Measurements from ENCODE around the gene KPTN.

KPTN gene

DNA sequence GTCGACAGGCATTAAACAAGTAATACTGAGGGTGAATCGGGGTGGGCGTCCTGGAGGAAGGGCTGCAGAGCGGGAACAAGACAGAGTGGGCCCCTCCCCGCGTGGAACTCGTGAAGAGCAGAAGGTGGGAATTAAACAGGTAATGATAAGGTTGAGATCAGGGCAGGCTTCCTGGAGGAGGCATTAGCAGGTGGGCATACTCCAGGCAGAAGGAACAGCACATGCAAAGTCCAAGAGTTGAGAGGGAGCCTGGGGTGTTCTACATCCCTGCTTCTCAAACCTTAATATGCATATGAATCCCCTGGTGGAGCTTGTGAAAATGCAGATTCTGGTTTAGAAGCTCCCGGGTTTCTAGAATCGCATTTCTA, 35.7 kb downstream of the KPTN start:
- Histone ChIP-seq H3K36me3 (no peaks in the 10 kb centered on the region), H3K9me3 (peaks cover 6% of the 10 kb centered on the region), H3K4me3 (ENCODE audit: low read depth in 1 of 2, low read length in 1 of 2) (no peak overlapping the region), H3K27ac (no peak overlapping the region), H3K4me1 (ENCODE audit: control insufficient read depth in 1 of 2, insufficient read depth in 1 of 2, low read depth in 1 of 2, low read length in 1 of 2) (peaks cover 6 to 10% of the 10 kb centered on the region in 2 experiments), H3K27me3 (peaks cover 99% of the 10 kb centered on the region)
- TF ChIP-seq, protein P1, sequence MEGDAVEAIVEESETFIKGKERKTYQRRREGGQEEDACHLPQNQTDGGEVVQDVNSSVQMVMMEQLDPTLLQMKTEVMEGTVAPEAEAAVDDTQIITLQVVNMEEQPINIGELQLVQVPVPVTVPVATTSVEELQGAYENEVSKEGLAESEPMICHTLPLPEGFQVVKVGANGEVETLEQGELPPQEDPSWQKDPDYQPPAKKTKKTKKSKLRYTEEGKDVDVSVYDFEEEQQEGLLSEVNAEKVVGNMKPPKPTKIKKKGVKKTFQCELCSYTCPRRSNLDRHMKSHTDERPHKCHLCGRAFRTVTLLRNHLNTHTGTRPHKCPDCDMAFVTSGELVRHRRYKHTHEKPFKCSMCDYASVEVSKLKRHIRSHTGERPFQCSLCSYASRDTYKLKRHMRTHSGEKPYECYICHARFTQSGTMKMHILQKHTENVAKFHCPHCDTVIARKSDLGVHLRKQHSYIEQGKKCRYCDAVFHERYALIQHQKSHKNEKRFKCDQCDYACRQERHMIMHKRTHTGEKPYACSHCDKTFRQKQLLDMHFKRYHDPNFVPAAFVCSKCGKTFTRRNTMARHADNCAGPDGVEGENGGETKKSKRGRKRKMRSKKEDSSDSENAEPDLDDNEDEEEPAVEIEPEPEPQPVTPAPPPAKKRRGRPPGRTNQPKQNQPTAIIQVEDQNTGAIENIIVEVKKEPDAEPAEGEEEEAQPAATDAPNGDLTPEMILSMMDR (IDR thresholded peaks at IDR 0.05), result no peak

DNA sequence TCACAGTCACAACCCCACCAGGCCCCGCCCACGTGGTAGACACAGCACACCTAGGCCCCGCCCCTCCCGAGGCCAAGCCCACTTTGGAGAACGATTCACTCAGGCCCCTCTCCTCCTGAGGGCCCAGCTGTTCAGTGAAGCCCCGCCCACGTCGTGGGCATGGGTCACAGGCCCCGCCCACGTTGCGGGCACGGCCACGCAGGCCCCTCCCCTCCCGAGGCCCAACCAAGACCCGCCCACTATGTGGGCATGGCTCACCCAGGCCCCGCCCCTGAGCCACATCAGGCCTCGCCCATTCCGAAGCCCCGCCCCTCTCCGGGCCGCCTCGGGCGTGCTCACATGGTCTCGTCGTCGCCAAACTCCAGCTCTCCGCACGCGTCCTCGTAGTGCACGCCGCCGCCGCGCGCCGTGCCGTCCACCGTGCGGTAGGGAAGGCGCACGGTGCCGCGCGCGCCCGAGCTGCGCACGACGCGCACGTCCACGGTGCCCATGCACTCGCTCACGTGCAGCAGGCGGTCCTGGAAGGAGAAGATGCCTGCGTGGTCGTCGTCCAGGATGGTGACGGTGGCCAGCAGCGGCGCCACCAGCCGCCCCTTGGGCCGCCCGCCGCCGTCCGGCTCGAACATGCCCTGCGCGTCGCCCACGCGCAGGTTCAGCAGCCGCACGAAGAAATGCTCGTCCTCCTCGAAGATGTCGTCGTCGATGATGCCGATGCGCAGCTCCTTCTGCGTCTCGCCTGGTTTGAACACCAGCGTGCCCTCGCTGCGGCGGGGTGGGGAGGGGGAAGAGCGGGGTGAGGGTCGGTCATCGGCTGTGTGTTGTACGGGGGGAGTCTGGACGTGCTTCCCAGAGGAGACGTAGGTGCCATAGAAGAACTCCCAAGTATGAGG, 36.3 kb downstream of the KPTN start:
- H3K9me3 ChIP-seq, result peaks cover 6% of the 10 kb centered on the region
- no peaks in the 10 kb centered on the region for H3K36me3 ChIP-seq
- H3K27me3 ChIP-seq, result peaks cover 99% of the 10 kb centered on the region
- peak overlapping the region in 1 of 2 experiments; percentile 21 for H3K4me3 ChIP-seq (ENCODE audit: low read depth in 1 of 2, low read length in 1 of 2)
- TF ChIP-seq, protein P1 (IDR thresholded peaks at IDR 0.05), result no peak
- H3K4me1 ChIP-seq (ENCODE audit: control insufficient read depth in 1 of 2, insufficient read depth in 1 of 2, low read depth in 1 of 2, low read length in 1 of 2), result peaks cover 6 to 10% of the 10 kb centered on the region in 2 experiments
- no peak overlapping the region for H3K27ac ChIP-seq

DNA sequence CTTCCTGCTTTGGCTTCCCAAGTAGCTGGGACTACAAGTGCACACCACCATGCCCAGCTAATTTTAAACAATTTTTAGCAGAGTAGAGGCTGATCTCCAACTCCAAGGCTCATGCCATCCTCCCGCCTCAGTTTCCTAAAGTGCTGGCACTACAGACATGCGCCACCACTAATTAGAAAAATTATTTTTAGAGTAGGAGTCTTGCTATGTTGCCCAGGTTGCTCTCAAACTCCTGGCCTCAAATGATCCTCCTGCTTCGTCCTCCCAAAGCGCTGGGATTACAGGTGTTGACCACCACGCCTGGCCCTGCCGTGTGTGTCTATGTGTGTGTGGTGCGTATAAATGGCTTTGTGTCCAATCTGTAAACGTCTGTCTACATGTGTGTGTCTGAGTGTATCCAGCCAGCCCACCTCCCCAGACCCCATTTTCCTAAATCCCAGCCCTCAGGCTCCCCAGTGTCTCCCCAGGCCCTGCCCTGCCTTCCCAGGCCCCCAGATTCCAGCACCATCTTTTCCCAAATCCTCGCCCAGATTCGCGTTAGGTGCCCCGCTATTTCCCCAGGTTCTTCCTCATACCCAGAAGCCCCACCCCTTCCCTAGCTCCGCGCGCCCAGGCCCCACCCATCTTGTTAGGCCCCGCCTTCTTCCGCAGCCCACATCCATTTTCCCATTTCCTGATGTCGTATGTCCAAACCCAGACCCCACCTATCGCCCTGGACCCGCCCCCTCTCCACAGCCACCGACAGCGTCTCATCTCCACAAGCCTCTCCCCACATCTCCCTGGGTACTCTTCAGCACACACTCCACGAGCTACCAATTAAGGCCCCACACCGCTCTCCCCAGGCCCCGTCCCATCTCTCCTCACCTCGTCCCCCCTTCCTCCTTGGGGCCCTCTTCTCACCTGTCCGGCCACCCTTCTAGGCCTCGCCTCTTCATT, 37.2 kb downstream of the KPTN start:
- TF ChIP-seq, protein P1 (IDR thresholded peaks at IDR 0.05), result no peak
- Histone ChIP-seq H3K4me1 (ENCODE audit: control insufficient read depth in 1 of 2, insufficient read depth in 1 of 2, low read depth in 1 of 2, low read length in 1 of 2) (peaks cover 6 to 10% of the 10 kb centered on the region in 2 experiments), H3K9me3 (peaks cover 6% of the 10 kb centered on the region), H3K36me3 (no peaks in the 10 kb centered on the region), H3K27me3 (peaks cover 99% of the 10 kb centered on the region), H3K27ac (no peak overlapping the region), H3K4me3 (ENCODE audit: low read depth in 1 of 2, low read length in 1 of 2) (peak overlapping the region in 1 of 2 experiments; percentile 21)

DNA sequence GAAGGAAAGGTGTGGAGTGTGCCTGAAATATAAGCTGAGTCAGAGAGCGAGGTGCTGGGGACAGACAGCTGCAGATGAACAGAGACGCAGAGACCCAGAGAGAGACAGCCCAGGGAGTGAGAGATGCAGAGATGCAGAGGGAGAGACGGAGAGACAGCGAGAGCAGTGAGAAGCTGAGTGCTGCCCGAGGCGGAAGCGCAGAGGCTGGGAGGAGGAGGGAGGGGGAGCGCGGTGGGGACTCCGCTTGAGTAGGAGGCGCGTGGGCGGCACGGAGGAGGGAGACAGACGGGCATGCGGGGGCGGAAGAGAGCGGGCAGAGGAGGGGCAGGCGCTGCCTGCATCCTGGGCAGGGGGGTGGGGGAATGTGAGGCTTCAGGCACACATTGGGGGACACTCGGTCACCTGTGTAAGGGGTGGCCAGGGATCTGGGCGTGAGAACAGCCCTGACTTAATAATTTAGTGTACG, 38.0 kb downstream of the KPTN start:
- H3K4me3 ChIP-seq (ENCODE audit: low read depth in 1 of 2, low read length in 1 of 2), result no peak overlapping the region
- TF ChIP-seq, protein P1 (IDR thresholded peaks at IDR 0.05), result no peak
- peaks cover 100% of the 10 kb centered on the region for H3K27me3 ChIP-seq

DNA sequence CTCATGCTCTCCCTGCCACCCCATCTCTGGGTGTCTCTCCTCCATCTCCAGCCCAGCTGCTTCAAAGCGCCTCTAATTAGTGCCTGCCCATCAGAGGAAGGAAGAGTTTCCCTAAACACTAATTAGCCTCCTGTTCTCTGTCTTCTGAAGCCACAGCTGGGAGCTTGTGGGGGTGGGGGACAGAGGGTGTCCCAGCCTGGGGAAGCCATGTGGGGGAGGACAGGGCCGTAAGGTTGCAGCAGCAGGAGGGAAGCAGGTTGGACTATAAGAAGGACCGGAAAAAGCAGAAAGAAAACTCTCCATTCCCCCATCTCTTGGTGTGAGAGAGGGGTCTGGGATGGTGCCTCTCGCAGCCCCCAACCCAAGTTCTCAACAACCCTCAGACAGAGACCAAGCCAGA, 38.5 kb downstream of the KPTN start:
- Histone ChIP-seq H3K27ac (no peak overlapping the region), H3K4me3 (ENCODE audit: low read depth in 1 of 2, low read length in 1 of 2) (no peak overlapping the region), H3K9me3 (peaks cover 6% of the 10 kb centered on the region), H3K27me3 (peaks cover 100% of the 10 kb centered on the region), H3K4me1 (ENCODE audit: control insufficient read depth in 1 of 2, insufficient read depth in 1 of 2, low read depth in 1 of 2, low read length in 1 of 2) (peaks cover 6 to 10% of the 10 kb centered on the region in 2 experiments), H3K36me3 (no peaks in the 10 kb centered on the region)
- TF ChIP-seq, protein P1 (IDR thresholded peaks at IDR 0.05), result no peak

More for the DNA sequence above, 38.0 kb downstream of the KPTN start:
- Histone ChIP-seq H3K27ac (no peak overlapping the region), H3K36me3 (no peaks in the 10 kb centered on the region), H3K9me3 (peaks cover 6% of the 10 kb centered on the region), H3K4me1 (ENCODE audit: control insufficient read depth in 1 of 2, insufficient read depth in 1 of 2, low read depth in 1 of 2, low read length in 1 of 2) (peaks cover 6 to 10% of the 10 kb centered on the region in 2 experiments)

All from neutrophil (primary cell).